IPS-11a (cell line): ENCODE results near the gene STK36.

Experiments
- H3K4me3 ChIP-seq: one replicate; pipeline ENCODE4 v1.5.1; 2013; ENCODE audit warnings: low read depth, low read length, control low read depth

STK36 gene

DNA sequence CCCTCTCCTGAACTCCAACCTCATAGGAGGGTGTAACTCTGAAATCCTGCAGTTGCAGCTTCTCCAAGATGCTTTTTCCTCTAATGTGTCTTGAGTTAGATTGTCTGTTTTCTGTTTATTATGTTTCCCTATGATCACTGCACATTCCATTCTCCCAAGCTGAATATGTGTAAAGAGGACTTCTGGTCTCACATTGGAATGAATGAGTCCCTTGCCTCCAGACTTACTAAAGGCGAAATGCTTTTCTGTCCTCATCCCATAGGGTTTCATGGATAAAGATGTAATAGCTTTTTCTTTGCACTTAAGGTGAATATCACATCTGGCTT, 74.5 kb downstream of the STK36 start:
- H3K4me3 ChIP-seq: no peak overlapping the region

DNA sequence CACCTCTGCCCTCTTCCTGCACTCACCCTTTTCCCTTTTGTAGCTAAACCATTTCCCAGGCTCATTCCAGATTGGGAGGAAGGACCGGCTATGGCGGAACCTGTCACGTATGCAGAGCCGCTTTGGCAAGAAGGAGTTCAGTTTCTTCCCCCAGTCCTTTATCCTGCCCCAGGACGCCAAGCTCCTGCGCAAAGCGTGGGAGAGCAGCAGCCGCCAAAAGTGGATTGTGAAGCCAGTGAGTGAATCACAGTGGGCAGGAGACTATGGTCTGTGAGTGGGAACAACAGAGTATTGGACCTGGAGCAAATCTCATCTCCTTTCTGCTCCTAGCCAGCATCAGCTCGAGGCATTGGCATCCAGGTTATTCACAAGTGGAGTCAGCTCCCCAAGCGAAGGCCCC, 75.1 kb downstream of the STK36 start:
- H3K4me3 ChIP-seq: no peak overlapping the region

DNA sequence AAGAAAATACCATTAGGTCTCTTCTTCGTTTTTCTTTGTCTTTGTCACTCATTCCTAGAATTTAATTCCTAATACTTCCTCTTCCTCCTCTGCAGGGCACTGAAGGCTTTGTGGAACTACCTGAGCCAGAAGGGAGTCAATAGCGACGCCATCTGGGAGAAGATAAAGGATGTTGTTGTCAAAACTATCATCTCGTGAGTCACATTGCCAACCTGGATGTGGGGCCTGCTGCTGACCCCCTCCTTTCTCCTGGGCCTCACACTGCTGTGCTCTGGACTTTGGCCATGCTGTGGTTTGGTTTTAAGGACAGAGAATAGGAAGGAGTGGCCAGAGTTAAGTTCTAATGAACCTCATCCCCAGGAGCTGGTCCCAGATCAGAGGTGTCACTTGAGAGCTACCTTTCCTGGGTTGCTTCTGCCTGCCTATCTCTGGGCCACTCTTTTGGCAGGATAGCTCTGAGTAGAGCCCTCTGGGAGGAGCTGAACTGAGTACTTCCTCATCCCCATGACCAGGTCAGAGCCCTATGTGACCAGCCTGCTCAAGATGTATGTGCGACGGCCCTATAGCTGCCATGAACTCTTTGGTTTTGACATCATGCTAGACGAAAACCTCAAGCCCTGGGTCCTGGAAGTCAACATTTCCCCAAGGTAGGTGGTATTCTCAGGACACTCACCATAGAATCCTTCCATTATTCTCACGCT, 77.0 kb downstream of the STK36 start:
- H3K4me3 ChIP-seq: no peak overlapping the region
